ENCODE results near the gene KIAA1217. TPM values are rescaled to one million over a fixed set of nuclear protein-coding genes. Genes with fewer than 3 reads are reported as not detected.

The KIAA1217 gene
- total and polyA plus RNA-seq, 9 of the 15 experiments (the other 6 are each of a cell fraction or from before 2014, with no cell fraction given) = 0.04 TPM; not detected in 8

- H3K27me3 ChIP-seq (ENCODE audit: control insufficient read depth in 2 of 2, insufficient read depth in 2 of 2, low read length in 2 of 2) = no peaks in the 10 kb centered on the region
- no peaks in the 10 kb centered on the region for H3K9me3 ChIP-seq (replicated peaks; ENCODE audit: control insufficient read depth, insufficient read depth, low read depth, low read length)
- H3K9me1 ChIP-seq (ENCODE audit: control insufficient read depth, insufficient read depth, low read length) = no peaks in the 10 kb centered on the region
- no peaks in the 10 kb centered on the region; the same call in 2 of the 3 replicates for H3K79me2 ChIP-seq (ENCODE audit: control insufficient read depth, insufficient read depth, low read length)
- H3K4me2 ChIP-seq (ENCODE audit: insufficient read depth, low read length) = peak overlapping the region; percentile 68; the same call in 1 of the 2 replicates
- no peak for DNase-seq (ENCODE audit: extremely low read depth in 1 of 4, low spot score in 3 of 4)
- H3K4me3 ChIP-seq = no peak overlapping the region
- H3K4me1 ChIP-seq (replicated peaks in 1 of 2; ENCODE audit: control insufficient read depth in 2 of 2, insufficient read depth in 2 of 2, low read length in 2 of 2) = peaks cover 39 to 54% of the 10 kb centered on the region in 2 experiments
- H3K36me3 ChIP-seq (ENCODE audit: control insufficient read depth, insufficient read depth, low read length) = no peaks in the 10 kb centered on the region
- no peak for ATAC-seq
- no TSS peak for BruUV-seq (replicated peaks)
- H3K27ac ChIP-seq (ENCODE audit: extremely low read depth, low read depth, low read length) = peak overlapping the region; percentile 95
- intact Hi-C loops (cut with micrococcal nuclease) (no loop called here), in situ Hi-C loops (cut with MboI) (no loop called here)
- TF ChIP-seq, protein P1, sequence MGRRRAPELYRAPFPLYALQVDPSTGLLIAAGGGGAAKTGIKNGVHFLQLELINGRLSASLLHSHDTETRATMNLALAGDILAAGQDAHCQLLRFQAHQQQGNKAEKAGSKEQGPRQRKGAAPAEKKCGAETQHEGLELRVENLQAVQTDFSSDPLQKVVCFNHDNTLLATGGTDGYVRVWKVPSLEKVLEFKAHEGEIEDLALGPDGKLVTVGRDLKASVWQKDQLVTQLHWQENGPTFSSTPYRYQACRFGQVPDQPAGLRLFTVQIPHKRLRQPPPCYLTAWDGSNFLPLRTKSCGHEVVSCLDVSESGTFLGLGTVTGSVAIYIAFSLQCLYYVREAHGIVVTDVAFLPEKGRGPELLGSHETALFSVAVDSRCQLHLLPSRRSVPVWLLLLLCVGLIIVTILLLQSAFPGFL (CRISPR knock-in tag; IDR thresholded peaks at IDR 0.05) = no peak
- TF ChIP-seq, protein P2, sequence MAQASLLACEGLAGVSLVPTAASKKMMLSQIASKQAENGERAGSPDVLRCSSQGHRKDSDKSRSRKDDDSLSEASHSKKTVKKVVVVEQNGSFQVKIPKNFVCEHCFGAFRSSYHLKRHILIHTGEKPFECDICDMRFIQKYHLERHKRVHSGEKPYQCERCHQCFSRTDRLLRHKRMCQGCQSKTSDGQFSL (CRISPR knock-in tag; IDR thresholded peaks at IDR 0.05) = no peak
- TF ChIP-seq, protein P2 (tag; IDR thresholded peaks at IDR 0.05) = no peak
- peak; percentile 2; the same call in 1 of the 2 replicates for TF ChIP-seq CXXC5 (CRISPR knock-in tag; IDR thresholded peaks at IDR 0.05)
- TF ChIP-seq ZNF121 (CRISPR knock-in tag; conservative IDR thresholded peaks at IDR 0.05) = peak; percentile 84
- peak; percentile 72 for TF ChIP-seq WHSC1 (IDR thresholded peaks at IDR 0.05; ENCODE audit: low read length)
- TF ChIP-seq KDM1A (IDR thresholded peaks at IDR 0.05) = 0 out of 4 replicates have a peak, but pooled peaks have one; percentile 10 to 11
- TF ChIP-seq CREB3 (tag; conservative IDR thresholded peaks at IDR 0.05; ENCODE audit: low read depth) = 0 out of 2 replicates have a peak, but pooled peaks have one; percentile 11
- TF ChIP-seq NR2C1 (IDR thresholded peaks at IDR 0.05) = no peak
- peak; percentile 42 for TF ChIP-seq NR2C1 (tag; IDR thresholded peaks at IDR 0.05)
- peak; percentile 82 for TF ChIP-seq BCOR (IDR thresholded peaks at IDR 0.05)
- no peak for TF ChIP-seq BMI1 (IDR thresholded peaks at IDR 0.05; ENCODE audit: low read length)
- H2AFZ ChIP-seq (ENCODE audit: low read depth, low read length) = peak overlapping the region; percentile 92
- no peak for FAIRE-seq
- ChIA-PET POLR2A (interaction anchor here (0.6 to 1.9 kb wide), 4 partner anchors 8 to 17 kb away, joined by 3 to 12 read pairs (median 4); no protein-coding TSS in a partner anchor), CTCF (ENCODE audit: low intra/inter-chr PET ratio) (no interaction called here)
- no peaks in the 10 kb centered on the region for H4K20me1 ChIP-seq (replicated peaks; ENCODE audit: control insufficient read depth, insufficient read depth, low read length)
- WGBS (ENCODE audit: insufficient coverage, low coverage, missing lambda C conversion rate) = 84% methylated on average over 9 of the region's 9 CpGs
- H3K9ac ChIP-seq (ENCODE audit: insufficient read depth in 1 of 2, low read depth in 2 of 2, low read length in 2 of 2) = peak overlapping the region; percentile 74 to 87
These were observed 361.9 kb downstream of the KIAA1217 start for GRCh38 chr10:24570658-24571426.
